ENCODE results near the gene GADD45G. TPM values are rescaled to one million over a fixed set of nuclear protein-coding genes. Genes with fewer than 3 reads are reported as not detected.

GADD45G gene
- total RNA-seq, 1 experiment from 2014 or later: 10.6 TPM

DNA sequence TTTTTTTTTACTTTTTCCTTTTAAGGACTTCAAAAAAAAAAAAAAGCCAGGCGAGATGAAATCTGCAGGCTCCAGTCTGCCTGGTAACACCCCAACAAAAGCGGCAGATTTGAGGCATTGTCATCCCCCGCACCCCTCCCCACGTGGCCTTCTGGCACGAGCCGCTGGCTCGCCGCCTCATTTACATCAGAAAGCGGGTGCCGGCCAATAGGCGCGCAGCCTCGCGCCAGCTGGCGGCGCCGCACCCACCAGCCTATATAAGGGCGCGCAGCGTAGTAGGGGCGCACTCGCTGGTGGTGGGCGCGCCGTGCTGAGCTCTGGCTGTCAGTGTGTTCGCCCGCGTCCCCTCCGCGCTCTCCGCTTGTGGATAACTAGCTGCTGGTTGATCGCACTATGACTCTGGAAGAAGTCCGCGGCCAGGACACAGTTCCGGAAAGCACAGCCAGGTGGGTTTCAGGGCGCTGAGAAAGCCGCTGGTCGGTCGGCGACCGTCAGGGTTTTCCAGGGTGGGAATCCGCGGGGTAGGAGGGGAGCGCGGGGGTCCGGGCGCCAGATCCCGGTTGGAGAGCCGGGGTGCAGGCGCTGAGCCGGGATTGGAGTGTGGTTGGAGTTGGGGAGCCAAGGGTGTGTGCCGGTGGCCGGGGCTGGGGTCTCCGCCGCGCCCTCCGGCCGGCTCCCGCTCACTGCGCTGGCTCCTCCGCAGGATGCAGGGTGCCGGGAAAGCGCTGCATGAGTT lies at the start of gene GADD45G (continued):
- TF ChIP-seq ELF4 (CRISPR knock-in tag; IDR thresholded peaks at IDR 0.05; ENCODE audit: low read depth) (no peak), ZBTB21 (CRISPR knock-in tag; IDR thresholded peaks at IDR 0.05; ENCODE audit: borderline replicate concordance) (0 out of 2 replicates have a peak, but pooled peaks have one; percentile 22), ZSCAN18 (CRISPR knock-in tag; IDR thresholded peaks at IDR 0.05) (no peak), PRRX2 (CRISPR knock-in tag; IDR thresholded peaks at IDR 0.05) (peak; percentile 81; the same call in 1 of the 2 replicates), EMX1 (CRISPR knock-in tag; IDR thresholded peaks at IDR 0.05) (no peak), SP1 (CRISPR knock-in tag; conservative IDR thresholded peaks at IDR 0.05) (peak; percentile 80), ZNF512 (CRISPR knock-in tag; IDR thresholded peaks at IDR 0.05; ENCODE audit: borderline replicate concordance) (no peak), ZNF425 (CRISPR knock-in tag; conservative IDR thresholded peaks at IDR 0.05) (no peak), IRF2 (CRISPR knock-in tag; IDR thresholded peaks at IDR 0.05; ENCODE audit: borderline replicate concordance, low read depth) (no peak), ATF2 (CRISPR knock-in tag; IDR thresholded peaks at IDR 0.05; ENCODE audit: borderline replicate concordance, low read depth) (no peak), OVOL2 (CRISPR knock-in tag; IDR thresholded peaks at IDR 0.05; ENCODE audit: borderline replicate concordance) (no peak), ZNF416 (CRISPR knock-in tag; IDR thresholded peaks at IDR 0.05) (peak; percentile 94), ATF6 (CRISPR knock-in tag; IDR thresholded peaks at IDR 0.05) (no peak), RELA (CRISPR knock-in tag; IDR thresholded peaks at IDR 0.05; ENCODE audit: borderline replicate concordance) (no peak)
- TF ChIP-seq, protein P1, sequence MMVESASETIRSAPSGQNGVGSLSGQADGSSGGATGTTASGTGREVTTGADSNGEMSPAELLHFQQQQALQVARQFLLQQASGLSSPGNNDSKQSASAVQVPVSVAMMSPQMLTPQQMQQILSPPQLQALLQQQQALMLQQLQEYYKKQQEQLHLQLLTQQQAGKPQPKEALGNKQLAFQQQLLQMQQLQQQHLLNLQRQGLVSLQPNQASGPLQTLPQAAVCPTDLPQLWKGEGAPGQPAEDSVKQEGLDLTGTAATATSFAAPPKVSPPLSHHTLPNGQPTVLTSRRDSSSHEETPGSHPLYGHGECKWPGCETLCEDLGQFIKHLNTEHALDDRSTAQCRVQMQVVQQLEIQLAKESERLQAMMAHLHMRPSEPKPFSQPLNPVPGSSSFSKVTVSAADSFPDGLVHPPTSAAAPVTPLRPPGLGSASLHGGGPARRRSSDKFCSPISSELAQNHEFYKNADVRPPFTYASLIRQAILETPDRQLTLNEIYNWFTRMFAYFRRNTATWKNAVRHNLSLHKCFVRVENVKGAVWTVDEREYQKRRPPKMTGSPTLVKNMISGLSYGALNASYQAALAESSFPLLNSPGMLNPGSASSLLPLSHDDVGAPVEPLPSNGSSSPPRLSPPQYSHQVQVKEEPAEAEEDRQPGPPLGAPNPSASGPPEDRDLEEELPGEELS (CRISPR knock-in tag; IDR thresholded peaks at IDR 0.05): no peak; the same call in 1 of the 2 replicates
- TF ChIP-seq, protein P2, sequence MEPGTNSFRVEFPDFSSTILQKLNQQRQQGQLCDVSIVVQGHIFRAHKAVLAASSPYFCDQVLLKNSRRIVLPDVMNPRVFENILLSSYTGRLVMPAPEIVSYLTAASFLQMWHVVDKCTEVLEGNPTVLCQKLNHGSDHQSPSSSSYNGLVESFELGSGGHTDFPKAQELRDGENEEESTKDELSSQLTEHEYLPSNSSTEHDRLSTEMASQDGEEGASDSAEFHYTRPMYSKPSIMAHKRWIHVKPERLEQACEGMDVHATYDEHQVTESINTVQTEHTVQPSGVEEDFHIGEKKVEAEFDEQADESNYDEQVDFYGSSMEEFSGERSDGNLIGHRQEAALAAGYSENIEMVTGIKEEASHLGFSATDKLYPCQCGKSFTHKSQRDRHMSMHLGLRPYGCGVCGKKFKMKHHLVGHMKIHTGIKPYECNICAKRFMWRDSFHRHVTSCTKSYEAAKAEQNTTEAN (CRISPR knock-in tag; IDR thresholded peaks at IDR 0.05): no peak
- TF ChIP-seq, protein P3, sequence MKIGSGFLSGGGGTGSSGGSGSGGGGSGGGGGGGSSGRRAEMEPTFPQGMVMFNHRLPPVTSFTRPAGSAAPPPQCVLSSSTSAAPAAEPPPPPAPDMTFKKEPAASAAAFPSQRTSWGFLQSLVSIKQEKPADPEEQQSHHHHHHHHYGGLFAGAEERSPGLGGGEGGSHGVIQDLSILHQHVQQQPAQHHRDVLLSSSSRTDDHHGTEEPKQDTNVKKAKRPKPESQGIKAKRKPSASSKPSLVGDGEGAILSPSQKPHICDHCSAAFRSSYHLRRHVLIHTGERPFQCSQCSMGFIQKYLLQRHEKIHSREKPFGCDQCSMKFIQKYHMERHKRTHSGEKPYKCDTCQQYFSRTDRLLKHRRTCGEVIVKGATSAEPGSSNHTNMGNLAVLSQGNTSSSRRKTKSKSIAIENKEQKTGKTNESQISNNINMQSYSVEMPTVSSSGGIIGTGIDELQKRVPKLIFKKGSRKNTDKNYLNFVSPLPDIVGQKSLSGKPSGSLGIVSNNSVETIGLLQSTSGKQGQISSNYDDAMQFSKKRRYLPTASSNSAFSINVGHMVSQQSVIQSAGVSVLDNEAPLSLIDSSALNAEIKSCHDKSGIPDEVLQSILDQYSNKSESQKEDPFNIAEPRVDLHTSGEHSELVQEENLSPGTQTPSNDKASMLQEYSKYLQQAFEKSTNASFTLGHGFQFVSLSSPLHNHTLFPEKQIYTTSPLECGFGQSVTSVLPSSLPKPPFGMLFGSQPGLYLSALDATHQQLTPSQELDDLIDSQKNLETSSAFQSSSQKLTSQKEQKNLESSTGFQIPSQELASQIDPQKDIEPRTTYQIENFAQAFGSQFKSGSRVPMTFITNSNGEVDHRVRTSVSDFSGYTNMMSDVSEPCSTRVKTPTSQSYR (CRISPR knock-in tag; IDR thresholded peaks at IDR 0.05): no peak
- TF ChIP-seq, protein P4, sequence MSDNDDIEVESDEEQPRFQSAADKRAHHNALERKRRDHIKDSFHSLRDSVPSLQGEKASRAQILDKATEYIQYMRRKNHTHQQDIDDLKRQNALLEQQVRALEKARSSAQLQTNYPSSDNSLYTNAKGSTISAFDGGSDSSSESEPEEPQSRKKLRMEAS (CRISPR knock-in tag; IDR thresholded peaks at IDR 0.05): peak; percentile 79
- TF ChIP-seq, protein P5, sequence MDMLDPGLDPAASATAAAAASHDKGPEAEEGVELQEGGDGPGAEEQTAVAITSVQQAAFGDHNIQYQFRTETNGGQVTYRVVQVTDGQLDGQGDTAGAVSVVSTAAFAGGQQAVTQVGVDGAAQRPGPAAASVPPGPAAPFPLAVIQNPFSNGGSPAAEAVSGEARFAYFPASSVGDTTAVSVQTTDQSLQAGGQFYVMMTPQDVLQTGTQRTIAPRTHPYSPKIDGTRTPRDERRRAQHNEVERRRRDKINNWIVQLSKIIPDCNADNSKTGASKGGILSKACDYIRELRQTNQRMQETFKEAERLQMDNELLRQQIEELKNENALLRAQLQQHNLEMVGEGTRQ (CRISPR knock-in tag; IDR thresholded peaks at IDR 0.05): peak; percentile 84
